DMS53 treated with DMSO at 0.1 percent for 48 hours (cell line): ENCODE measurements around the gene RBM28.

Experiments used
- DNase-seq: peaks from one replicate; lab custom pipeline; 2025; ENCODE audit not compliant: unreplicated experiment; lab: John Stamatoyannopoulos, UW

The RBM28 gene

DNA sequence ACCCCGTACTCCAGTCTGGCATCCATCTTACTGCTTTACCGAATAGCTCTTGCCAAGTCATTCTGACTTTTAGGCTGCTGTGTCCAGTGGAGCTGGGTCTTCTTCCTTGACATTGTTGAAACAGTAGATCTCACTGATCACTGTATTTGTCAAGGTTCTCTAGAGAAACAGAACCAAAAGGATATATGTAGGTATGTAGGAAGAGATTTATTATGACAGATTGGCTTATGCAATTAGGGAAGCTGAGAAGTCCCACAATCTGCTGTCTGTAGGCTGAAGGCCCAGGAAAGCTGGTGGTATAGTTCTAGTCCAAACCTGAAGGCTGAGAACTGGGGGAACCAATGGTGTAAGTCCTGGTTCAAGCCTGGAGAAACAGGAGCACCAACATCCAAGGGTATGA lies 29.9 kb upstream of the RBM28 start:
- DNase-seq, result no peak

DNA sequence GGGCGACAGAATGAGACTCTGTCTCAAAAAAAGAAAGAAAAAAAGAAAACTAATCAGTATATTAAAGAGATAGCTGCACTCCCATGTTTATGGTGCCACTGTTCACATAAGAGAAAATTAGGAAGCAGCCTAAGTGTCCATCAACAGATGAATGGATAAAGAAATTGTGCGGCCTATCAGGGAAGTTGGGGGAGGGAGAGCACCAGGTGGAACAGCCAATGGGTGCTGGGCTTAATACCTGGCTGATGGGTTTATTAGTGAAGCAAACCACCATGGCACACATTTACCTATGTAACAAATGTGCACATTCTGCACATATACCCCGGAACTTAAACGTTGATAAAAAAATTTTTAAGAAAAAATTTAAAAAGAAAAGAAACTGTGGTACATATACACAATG lies 26.8 kb upstream of the RBM28 start:
- DNase-seq, result no peak

DNA sequence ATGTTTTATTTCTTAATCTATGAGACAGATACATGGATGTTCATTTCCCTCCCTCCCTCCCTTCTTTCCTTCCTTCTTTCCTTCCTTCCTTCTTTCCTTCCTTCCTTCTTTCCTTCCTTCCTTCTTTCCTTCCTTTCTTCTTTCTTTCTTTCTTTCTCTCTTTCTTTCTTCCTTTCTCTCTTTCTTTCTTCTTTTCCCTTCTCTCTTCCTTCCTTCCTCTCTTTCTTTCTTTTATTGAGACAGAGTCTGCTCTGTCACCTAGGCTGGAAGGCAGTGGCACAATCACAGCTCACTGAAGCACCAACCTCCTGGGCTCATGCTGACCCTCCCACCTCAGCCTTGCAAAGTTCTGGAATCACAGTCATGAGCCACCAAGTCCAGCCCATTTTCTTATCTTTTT lies 23.3 kb upstream of the RBM28 start:
- DNase-seq, result no peak

DNA sequence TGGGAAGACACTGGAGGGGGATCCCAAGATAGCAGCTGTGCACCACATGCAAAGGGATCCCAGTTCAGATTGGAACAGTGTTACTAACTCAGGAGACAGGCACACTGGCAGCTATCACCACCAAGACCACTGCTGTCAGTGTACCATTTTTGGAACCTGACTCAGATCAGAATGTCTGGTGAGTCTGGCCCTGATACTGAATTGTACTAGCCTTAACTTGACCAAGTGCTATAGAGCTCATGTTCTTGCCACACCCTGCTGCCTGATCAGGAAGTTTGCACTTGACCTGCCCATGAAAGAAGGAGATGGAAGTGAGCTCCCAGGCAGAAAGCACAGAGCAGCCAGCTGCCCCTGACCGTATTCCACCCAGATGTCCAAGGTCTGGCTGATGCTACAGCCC lies 22.6 kb upstream of the RBM28 start:
- no peak for DNase-seq

DNA sequence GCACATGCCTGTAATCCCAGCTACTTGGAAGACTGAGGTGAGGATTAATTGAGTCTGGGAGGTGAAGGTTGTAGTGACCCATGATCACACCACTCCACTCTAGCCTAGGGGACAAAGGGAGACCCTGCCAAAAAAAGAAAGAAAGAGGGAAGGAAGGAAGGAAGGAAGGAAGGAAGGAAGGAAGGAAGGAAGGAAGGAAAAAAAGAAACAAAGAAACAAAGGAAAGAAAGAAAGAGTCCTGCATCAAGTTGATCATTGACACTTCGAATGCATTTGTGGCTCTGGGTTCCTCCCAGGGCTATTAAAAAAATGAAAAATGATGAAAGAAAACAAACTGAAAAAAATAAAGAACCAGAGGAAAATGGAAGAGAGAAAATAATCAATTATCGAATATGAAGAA lies 21.7 kb upstream of the RBM28 start:
- DNase-seq, result no peak

DNA sequence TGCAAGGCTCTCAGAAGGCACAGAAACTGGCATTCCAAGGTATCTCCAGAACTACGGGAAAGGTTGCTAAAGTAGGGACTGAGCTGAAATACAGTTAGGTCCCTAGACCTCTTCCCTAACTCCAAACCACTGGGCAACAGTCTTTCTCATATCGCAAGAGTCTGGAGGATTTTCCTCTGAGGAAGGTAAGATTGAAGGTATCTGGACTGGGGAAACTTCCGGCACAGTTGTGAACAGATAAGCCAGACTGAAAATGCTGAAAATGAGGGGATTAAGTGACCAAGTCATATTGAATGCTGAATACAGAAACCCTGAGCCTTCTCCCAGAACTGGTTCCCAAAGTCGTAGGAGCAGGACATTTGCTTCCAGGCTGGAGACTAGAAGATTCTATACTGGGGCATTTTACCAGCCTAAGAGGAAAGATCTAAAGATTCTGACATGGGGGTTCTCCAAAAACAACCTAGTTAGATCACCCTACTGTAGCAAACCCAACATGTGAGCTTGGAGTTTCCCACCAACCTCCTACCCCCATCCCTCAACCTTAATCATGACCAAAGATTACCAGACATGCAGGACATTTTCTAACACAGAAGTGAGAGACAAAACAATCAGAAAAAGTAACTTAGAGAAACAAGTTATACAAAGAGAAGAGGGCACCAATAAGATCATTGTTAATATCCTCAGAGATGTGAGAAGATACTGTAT lies 20.6 kb upstream of the RBM28 start:
- no peak for DNase-seq

DNA sequence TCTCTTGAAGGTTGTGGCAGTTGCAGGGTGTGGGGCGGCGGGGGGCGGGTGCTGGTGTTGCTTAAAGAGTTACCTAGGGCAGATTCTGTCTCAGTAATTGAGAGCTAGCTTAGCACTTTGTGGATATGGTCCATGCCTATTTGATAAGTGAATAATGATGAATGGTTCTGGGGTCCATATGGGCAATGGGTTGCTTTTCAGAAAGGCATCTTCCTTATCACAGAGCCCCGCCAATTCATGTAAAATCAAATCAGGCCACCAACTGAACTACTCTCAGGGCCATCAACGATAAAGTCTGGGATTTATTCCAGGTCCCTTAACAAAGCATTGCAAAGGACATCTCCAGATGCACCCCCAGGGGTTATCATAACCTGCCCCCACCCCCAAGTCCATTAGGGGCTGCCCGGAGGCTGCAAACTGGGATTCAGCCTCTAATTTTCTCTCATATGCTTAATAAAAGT lies 19.6 kb upstream of the RBM28 start:
- DNase-seq, result no peak

DNA sequence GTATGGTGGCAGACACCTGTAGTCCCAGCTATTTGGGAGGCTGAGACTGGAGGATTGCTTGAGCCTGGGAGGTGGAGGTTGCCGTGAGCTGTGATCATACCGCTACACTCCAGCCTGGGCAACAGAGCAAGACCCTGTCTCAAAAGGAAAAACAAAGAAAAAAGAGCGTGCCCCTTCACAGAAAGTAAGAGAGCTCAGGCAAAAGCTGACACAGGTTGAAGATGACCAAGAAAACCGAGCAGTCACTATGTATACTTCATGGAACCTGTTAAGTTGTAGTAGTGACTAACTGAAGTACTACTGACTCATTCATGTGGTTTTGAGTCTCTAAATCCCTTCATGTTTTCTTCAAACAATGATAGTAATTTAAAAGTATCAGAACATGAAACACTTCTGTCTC lies 19.0 kb upstream of the RBM28 start:
- DNase-seq, result no peak

DNA sequence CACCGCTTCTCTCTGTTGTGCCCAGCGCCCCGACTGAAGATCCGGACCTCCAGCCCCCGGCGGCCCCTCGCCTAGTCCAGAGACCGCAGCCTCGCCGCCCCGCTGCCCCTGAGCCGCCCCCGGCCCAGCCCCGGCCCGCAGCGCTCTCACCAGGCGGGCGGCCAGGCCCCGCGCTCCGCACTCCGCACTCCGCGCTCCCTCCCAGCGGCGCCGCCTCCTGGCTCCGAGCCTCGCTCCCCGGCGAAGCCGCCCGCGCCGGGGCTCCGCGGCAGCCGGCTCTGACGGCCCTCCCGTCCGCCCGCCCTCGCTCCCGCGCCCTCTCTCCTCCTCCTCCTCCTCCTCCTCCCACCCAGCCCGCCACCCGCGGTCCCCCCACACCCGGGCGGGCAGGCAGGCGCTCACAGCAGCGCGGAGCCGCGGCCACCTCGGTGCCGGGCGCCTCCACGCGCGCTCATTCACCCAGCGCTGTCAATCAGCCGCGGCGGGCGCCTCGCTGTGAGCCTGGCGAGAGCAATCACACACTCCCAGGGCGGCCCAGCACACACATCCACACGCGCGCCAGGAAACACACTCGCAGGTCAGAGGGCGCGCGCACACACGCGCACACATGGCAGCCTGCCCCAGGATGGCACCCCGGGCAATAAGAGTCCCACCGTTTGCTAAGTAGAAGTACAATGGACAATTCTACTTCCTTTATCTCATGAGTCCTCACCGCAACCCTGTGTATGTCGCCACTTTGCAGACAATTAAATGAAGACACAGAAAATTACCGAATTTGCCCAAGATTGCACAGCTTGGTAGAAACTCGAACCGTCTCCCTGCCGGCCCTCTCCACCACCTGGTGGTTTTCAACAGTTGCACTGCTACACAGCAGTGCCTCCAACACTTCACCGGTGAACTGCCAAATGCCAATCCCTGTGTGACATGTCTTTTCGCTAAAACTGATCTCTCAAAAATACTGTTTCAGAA lies 18.0 kb upstream of the RBM28 start, which contains the start of gene PRRT4:
Gene PRRT4 (minus strand): TSS at position 280 of the 969 bp plus-strand sequence.
- no peak for DNase-seq

DNA sequence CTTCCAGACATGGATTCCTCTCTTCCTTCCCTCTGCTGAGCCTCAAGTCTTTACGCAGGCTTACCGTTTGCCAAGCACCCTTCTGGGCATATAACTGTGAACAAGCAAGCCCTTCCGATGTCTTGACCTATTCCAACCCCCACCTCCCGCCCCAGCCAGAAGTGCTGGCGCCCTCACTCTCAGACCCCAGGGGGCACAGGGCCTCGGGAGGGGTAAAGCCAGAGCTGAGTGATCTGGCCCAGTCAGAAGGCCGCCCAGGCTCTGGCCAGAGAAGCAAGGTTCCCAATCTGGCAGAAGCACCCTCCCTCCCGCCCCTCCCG lies 16.6 kb upstream of the RBM28 start:
- no peak for DNase-seq

DNA sequence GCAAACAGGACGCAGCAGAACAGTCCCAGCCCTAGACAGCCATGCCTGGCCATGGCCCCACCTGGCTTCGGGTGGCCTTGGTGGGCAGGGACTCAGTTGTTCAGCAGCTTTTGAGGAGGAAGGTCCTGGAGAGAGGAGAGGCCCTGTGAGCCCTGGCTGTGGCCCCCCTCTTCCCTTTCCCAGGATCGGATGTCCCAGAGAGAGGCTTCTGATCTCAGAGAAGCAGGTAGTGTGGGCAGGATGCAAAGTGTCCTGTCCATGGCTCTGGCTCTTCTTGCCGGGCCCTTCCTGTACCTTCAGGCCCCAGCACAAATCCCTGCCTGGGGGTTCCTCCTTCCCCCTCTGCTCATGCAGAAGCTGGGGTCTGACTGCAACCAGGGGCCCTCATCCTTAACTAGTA lies 16.2 kb upstream of the RBM28 start:
- no peak for DNase-seq

DNA sequence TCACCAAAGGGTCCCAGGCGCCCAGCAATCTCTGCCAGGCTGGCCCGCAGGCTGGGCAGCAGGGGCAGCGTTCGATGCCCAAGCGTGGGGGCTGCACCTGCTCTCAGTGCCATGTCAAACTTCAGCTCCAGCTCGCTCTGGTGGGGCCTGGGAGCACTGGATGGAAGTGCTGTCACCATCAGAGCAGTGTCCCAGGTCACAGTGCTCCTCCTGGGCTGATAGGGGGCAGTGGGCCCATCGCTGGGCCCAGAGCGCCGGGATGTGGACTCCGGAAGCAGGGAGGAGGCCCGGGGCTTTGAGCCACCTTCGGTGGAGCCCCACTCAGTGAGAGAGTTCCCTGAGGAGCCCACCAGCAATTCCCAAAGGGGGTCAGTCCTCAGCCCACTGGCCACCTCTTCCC lies 15.6 kb upstream of the RBM28 start:
- DNase-seq, result no peak

DNA sequence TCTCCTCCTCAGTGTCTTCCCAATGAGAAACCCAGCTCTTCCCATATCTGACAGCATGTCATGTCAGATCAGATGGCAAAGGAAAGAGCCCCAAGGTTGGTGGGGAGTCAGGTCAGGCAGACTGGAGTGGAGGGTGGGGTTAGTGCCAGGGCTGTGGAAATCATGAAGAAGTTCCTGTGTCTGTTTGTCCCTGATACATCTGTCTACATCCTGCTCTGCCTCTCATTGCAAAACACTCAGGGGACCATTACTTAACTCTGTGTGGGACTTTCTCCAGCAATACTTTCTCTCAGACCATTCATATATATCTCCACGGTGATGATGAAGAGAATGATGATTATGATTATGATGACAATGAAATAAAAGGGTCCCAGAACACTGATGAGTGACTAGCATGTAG lies 14.5 kb upstream of the RBM28 start:
- no peak for DNase-seq

DNA sequence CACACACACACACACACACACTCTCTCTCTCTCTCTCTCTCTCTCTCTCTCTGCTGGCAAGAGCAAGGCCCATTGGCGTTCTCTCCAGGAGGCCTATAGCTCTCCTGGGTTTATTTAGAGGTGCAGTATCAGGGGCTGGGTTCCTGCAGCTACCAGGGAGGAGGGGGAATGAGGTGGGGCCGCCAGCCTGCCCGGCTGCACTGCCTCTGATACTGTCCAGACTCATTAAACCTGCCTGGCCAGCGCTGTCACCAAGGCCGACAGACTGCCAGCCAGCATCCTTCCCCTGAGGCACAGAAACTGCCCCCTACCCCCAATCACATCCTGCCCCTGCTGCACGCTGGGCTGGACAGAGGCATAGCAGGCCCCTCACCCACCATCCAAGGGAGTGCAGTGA lies 13.5 kb upstream of the RBM28 start:
- no peak for DNase-seq

DNA sequence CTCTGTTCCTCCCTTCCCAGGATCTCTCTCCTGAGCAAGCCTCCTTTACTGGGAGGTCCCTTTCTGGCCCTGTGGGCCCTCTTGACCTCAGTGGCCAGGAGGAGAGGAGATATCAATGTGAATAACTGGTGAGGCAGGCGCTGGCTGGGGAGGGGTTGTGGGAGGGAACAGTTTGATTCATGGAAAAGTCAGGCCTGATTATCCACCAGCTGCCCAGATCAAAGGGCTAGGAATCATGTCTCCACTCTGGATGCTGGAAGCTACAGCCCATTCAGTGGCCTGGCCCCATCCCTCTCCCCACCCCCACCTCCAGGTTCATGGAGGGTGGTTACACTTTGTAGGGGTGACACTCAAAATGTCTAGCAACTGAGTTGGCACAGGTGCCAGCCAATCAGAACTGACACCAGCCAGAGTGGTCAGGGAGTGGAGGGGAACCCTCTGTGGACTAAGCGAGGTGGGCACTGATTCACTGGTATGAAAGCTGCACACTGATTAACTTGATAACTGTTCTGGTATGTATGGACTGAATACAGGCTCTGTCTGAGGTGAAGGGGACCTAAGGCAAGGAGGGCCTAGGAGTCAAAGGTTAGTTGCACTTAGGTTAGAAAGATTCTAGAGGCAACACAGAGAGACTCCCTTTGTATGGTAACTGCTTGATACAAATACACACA lies 13.0 kb upstream of the RBM28 start:
- DNase-seq, result no peak

DNA sequence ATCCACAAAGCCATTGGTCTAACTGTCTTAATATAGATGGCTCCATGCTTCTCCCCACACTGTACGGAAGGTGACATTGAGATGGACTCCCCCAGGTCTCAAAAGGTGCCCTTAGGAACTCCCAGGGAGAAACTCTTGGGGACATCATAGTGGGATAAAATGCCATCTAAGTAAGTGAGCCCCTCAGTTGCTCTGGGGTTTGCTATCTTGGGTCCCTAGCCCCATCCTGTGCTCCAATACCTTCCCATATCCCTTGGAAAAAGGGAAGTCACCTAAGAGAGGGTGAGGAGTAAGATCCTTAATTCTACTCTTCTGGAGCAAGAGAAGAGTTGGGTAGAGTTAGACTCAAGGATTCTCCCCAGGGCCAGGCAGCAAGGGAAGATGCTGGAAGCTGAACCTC lies 9.9 kb upstream of the RBM28 start:
- DNase-seq, result no peak

DNA sequence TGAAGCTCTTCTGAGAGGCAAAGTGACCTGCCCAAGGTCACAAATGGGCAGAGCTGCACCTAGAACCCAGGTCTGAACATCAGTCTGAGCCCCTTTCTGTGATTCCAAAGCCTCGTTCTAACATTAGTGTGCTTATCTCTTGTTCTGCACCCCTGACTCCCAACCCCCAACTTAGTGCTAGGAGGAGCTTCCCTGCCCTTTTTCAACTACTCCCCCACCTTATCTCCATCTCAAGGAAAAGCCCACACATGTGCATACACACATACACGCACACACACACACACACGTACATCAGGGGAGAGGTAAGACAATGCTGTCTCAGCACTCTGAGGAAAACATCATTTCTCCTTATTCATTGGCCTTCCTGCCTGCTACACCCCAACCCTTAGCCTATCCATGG lies 9.5 kb upstream of the RBM28 start:
- DNase-seq, result no peak

DNA sequence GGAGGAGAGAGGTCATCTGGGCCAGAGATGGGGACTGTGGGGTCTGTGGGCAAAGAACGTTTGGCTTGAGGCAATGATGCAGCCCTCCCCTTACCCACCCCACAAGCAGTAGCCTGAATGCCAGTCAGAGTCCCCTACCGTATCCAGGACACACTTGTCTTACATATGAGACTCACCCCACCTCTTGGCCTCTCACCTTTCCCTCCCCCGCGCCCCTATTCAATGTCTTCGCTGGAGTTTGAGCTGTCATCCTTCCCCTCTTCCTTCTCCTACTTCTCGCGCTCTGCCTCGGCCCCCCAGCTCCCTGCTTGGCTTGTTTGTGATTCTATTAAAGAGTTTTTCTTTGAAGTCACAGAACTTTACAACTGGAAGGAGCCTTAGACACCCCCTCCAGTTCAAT lies 8.9 kb upstream of the RBM28 start:
- no peak for DNase-seq

DNA sequence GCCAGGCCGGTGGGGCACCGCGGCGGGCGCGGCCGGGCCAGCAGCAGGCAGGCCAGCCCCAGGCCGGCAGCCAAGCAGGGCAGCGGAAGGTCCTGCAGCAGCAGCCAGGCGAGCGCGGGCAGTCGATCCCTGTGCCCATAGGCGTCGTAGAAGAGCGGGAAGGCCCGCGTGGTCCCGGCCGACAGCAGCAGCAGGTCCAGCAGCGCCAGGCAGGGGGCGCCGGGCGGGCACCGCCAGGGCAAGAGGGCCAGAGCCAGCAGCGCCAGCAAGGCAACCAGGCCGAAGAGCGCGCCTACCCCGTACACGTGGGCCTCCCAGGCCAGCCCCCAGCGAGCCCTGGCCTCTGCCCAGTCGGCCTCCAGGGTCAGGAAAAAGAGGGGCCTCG lies 8.4 kb upstream of the RBM28 start:
- DNase-seq, result peak; percentile 80

DNA sequence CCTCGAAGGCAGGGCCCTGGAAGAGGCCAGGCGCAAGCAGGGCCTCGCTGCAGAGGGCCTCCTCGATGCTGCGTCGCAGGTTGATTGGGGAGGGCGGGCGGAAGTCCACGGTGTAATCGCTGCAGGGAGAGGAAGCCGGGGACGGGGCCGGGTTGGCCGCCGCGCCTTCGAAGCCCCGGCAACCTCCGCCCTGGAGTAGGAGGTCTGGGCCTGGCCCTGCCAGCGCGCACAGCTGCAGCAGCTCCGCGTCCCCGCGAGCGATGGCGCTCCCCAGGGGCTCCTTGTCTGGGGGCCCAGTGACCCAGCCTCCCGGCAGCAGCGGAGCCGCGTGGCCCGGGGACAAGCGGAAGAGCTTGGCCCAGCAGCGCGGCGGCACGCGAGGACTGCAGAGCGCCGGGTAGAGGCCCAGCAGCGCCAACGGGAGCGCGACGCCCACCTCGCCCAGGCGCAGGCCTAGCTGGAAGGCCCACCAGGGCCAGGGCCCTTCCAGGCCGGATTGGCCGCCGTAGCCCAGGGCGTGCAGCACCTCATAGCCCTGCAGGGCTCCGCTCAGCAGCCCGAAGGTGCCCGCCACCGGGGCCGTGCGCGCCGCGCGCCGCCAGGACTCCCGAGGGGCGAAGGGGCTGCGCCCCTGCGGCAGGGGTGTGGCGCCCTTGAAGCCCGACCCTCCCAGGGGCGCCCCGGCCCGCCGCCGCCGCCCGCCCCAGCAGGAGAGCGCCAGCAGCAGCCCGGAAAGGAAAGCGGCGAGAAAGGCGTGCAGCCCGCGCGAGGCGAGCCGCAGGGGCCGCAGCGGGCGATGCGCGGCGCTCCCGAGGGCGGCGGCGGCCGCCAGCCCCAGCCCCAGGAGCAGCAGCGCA lies 7.8 kb upstream of the RBM28 start:
- no peak for DNase-seq

DNA sequence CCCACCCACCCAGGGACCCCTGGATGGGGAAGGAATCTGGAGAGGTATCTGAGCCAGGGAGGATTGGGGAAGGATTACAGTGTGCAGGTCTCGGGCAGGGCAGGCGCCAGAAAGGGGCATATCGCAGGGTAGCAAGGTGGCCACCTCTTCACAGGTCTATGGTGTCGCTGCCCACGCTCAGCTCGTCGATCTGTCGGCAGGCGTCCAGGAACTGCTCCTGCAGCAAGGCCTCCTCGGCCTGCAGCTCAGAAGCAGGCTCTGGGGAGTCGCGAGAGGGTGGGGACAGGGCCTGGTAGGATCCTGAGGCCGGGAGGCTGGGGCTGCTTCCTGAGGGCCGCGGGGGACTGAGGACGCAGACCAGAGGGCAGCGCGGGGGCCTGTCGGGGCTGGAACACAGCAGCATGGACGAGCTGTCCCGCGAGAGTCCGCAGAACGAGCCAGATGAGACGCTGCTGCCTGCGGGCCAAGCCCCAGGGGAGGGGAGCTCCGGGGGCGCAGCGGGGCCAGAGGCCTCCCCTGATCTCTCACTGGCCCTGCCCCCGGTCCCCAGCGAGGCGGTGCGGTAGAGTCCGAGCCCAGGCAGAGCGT lies 7.1 kb upstream of the RBM28 start:
- DNase-seq, result no peak
